HEK293 (cell line): ENCODE data around the gene PRR13.

Experiments used
- GLI4 ChIP-seq: fragments of 450-650 bp; formaldehyde crosslinking; IDR thresholded peaks from 2 replicates; pipeline ENCODE4 v1.5.1; 2016; ENCODE audit warnings: missing biosample characterization, missing genetic modification characterization
- YY1 ChIP-seq: fragments of 450-650 bp; formaldehyde crosslinking; IDR thresholded peaks from 2 replicates; pipeline ENCODE4 v1.5.1; 2018; ENCODE audit warnings: missing biosample characterization, missing genetic modification characterization
- ZBTB8A ChIP-seq: fragments of 450-650 bp; formaldehyde crosslinking; IDR thresholded peaks from 2 replicates; pipeline ENCODE4 v1.5.1; 2016; ENCODE audit warnings: missing biosample characterization, missing genetic modification characterization
- ZNF146 ChIP-seq: fragments of 450-650 bp; formaldehyde crosslinking; IDR thresholded peaks from 2 replicates; pipeline ENCODE4 v1.5.1; 2016; ENCODE audit warnings: missing biosample characterization, missing genetic modification characterization
- ZNF341 ChIP-seq: fragments of 450-650 bp; formaldehyde crosslinking; IDR thresholded peaks from 2 replicates; pipeline ENCODE4; 2016; ENCODE audit warnings: low read depth, missing biosample characterization, missing genetic modification characterization
- ZNF350 ChIP-seq: fragments of 450-650 bp; formaldehyde crosslinking; IDR thresholded peaks from 2 replicates; pipeline ENCODE4 v1.5.0; 2017; ENCODE audit warnings: missing biosample characterization, mild to moderate bottlenecking, missing genetic modification characterization
- ZNF530 ChIP-seq: fragments of 450-650 bp; formaldehyde crosslinking; IDR thresholded peaks from 2 replicates; pipeline ENCODE4 v1.5.1; 2016; ENCODE audit warnings: low read depth, missing biosample characterization, missing genetic modification characterization
- ZNF555 ChIP-seq: fragments of 450-650 bp; formaldehyde crosslinking; conservative IDR thresholded peaks from 2 replicates; pipeline ENCODE4 v1.5.1; 2017; ENCODE audit warnings: missing biosample characterization, mild to moderate bottlenecking, missing genetic modification characterization, inconsistent platforms
- TF ChIP-seq, protein P1 (sequence below): fragments of 450-650 bp; formaldehyde crosslinking; IDR thresholded peaks from 2 replicates; pipeline ENCODE4 v1.5.1; 2016; ENCODE audit warnings: missing biosample characterization, missing genetic modification characterization
- TF ChIP-seq, protein P2 (sequence below): fragments of 450-650 bp; formaldehyde crosslinking; IDR thresholded peaks from 2 replicates; pipeline ENCODE4 v1.5.1; 2016; ENCODE audit warnings: missing biosample characterization, missing genetic modification characterization

DNA sequence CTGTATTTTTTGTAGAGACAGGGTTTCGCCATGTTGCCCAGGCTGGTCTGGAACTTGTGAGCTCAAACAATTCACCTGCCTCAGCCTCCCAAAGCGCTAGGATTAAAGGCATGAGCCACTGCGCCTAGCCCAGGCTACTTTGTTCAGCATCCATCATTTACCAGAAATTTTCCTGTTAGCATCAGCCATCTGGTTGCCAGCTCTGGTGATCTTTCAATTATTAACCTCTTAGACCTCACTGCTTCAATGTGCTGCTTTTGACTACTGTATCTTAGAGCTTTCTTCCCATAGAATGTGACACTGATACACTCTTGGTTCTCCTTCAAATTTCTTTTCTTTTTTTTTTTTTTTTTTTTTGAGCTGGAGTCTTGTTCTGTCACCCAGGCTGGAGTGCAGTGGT lies 23.3 kb upstream of the PRR13 start:
- TF ChIP-seq ZBTB8A (tag by site-specific recombination) (no peak), ZNF146 (tag by site-specific recombination) (no peak), GLI4 (tag by site-specific recombination) (no peak), YY1 (tag by site-specific recombination) (no peak), ZNF555 (no peak), ZNF350 (tag by site-specific recombination) (no peak), ZNF530 (no peak), ZNF341 (tag by site-specific recombination) (no peak)
- TF ChIP-seq, protein P1, sequence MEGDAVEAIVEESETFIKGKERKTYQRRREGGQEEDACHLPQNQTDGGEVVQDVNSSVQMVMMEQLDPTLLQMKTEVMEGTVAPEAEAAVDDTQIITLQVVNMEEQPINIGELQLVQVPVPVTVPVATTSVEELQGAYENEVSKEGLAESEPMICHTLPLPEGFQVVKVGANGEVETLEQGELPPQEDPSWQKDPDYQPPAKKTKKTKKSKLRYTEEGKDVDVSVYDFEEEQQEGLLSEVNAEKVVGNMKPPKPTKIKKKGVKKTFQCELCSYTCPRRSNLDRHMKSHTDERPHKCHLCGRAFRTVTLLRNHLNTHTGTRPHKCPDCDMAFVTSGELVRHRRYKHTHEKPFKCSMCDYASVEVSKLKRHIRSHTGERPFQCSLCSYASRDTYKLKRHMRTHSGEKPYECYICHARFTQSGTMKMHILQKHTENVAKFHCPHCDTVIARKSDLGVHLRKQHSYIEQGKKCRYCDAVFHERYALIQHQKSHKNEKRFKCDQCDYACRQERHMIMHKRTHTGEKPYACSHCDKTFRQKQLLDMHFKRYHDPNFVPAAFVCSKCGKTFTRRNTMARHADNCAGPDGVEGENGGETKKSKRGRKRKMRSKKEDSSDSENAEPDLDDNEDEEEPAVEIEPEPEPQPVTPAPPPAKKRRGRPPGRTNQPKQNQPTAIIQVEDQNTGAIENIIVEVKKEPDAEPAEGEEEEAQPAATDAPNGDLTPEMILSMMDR (tag by site-specific recombination): no peak
- TF ChIP-seq, protein P2, sequence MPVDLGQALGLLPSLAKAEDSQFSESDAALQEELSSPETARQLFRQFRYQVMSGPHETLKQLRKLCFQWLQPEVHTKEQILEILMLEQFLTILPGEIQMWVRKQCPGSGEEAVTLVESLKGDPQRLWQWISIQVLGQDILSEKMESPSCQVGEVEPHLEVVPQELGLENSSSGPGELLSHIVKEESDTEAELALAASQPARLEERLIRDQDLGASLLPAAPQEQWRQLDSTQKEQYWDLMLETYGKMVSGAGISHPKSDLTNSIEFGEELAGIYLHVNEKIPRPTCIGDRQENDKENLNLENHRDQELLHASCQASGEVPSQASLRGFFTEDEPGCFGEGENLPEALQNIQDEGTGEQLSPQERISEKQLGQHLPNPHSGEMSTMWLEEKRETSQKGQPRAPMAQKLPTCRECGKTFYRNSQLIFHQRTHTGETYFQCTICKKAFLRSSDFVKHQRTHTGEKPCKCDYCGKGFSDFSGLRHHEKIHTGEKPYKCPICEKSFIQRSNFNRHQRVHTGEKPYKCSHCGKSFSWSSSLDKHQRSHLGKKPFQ (tag by site-specific recombination): no peak
